Transverse colon (tissue), 4 donors: Measurements from ENCODE around the gene SYAP1. TPM values are rescaled to one million over a fixed set of nuclear protein-coding genes. Genes with fewer than 3 reads are reported as not detected.

ENCODE experiments used
- DNase-seq: peaks from one replicate; pipeline ENCODE4 v3.0.0-alpha.2; 2019
- H3K27ac ChIP-seq, 4 donors: fragments of 200-600 bp; sonication (generic); 2 replicates each; pipeline ENCODE4 v1.5.1; 2016 to 2018; ENCODE audit warnings: inconsistent platforms in 4 of 4
- H3K27me3 ChIP-seq: fragments of 200-600 bp; sonication (generic); 2 replicates; pipeline ENCODE4 v1.5.1; 2017; ENCODE audit warnings: inconsistent platforms
- H3K36me3 ChIP-seq, 4 donors: fragments of 200-600 bp; sonication (generic); 2 replicates each; pipeline ENCODE4 v1.5.1; 2017 to 2019; ENCODE audit warnings: inconsistent platforms in 4 of 4
- H3K4me1 ChIP-seq, 4 donors: fragments of 200-600 bp; sonication (generic); 2 replicates each; pipeline ENCODE4 v1.5.1; 2017 to 2020; ENCODE audit warnings: inconsistent platforms in 4 of 4
- H3K4me3 ChIP-seq, 4 donors: fragments of 200-600 bp; sonication (generic); 1 replicate in 1 of 4; 2 replicates in 3 of 4; pipeline versions ENCODE4 v1.5.1 to v1.6.1; 2017 to 2019; ENCODE audit warnings: inconsistent platforms in 4 of 4
- H3K9me3 ChIP-seq, 2 donors: fragments of 200-600 bp; sonication (generic); 2 replicates each; pipeline ENCODE4 v1.5.1; 2017 to 2019; ENCODE audit warnings: inconsistent platforms in 2 of 2
- EP300 ChIP-seq: sonication (generic); formaldehyde crosslinking; IDR thresholded peaks from one replicate; pipeline ENCODE4 v1.6.1; 2017; ENCODE audit warnings: antibody characterized with exemption, low read depth
- POLR2A ChIP-seq: fragments of 450-650 bp; IDR thresholded peaks from one replicate; pipeline ENCODE4 v1.6.1; 2016; ENCODE audit warnings: antibody characterized with exemption, mild to moderate bottlenecking, moderate library complexity
- POLR2AphosphoS5 ChIP-seq, 3 donors: sonication (generic); formaldehyde crosslinking; IDR thresholded peaks; one replicate each; pipeline ENCODE4 v1.6.1; 2016; ENCODE audit warnings: antibody characterized with exemption in 3 of 3
- WGBS, 2 donors: methylation state at CpG; one replicate each; pipeline ENCODE4 v1.1.5; 2018; ENCODE audit warnings: low coverage in 1 of 2; 5-methylcytosine and 5-hydroxymethylcytosine counted together
- in situ Hi-C, 4 donors: fragments of 200-750 bp; cut with MboI; loops; one replicate each; pipeline versions ENCODE4 v1.15.0 to v1.15.1; 2017; ENCODE audit warnings: low sequenced_read_pairs in 3 of 4, low pct_ligation_motif_present in 1 of 4, low pct_unique_long_range_greater_than_20kb in 1 of 4
- intact Hi-C: fragments of 100-400 bp; cut with DNase I; formaldehyde crosslinking; loops from one replicate; pipeline ENCODE4 v1.15.1; 2023; ENCODE audit warnings: low total_unique reads
- total RNA-seq, 4 donors: library from RNA; depleted of rRNA; stranded (reverse); fragments of >200 nt; gene quantifications; one replicate each; pipeline ENCODE4 v1.1.0, GENCODE V29; 2016
- TF ChIP-seq, protein P1 (sequence below), 5 experiments: fragments of 200-600 bp in 3 of 5; fragments of 450-650 bp in 2 of 5; sonication (generic) in 3 of 5; IDR thresholded peaks; 1 replicate in 2 of 5; 2 replicates in 3 of 5; pipeline ENCODE4 v1.5.1; 2016 to 2017; ENCODE audit warnings: antibody characterized with exemption in 5 of 5, inconsistent platforms in 3 of 5, mild to moderate bottlenecking in 2 of 5, moderate library complexity in 1 of 5

The SYAP1 gene
- total RNA-seq, 4 donors from 2014 or later: 25.3 to 34.1 (median 31.9) TPM

DNA sequence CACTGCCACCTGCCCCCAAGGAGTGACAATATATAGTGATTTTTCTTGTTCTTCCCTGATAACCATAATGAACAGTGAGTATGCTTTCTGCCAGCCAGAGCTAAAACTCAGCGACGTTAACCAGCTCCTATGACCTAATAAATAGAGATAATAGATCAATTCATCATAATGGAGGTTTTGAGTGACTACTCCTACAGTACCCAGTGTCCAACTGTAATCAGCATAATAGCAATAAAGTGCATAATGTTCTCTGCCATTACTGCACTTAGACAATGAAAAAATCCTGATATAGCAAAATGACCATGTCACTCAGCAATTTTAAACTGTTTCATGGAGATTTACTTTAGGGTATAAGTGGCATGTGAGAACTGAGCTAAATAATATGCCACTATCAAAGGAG lies 46.2 kb downstream of the SYAP1 start:
- intact Hi-C loops: no loop called here
- TF ChIP-seq EP300 (no peak), POLR2AphosphoS5 (IDR thresholded peaks at IDR 0.05) (no peak)
- 85% methylated on average over 2 of the region's 2 CpGs; no CpG with 5 or more reads in 1 of the 2 donors for WGBS, 2 donors
- Histone ChIP-seq H3K27ac (no peak overlapping the region), H3K9me3 (no peaks in the 10 kb centered on the region), H3K36me3 (no peaks in the 10 kb centered on the region), H3K4me3 (no peak overlapping the region), H3K27me3 (no peaks in the 10 kb centered on the region), H3K4me1 (no peaks in the 10 kb centered on the region)
- in situ Hi-C loops: no loop called here
- DNase-seq: no peak

DNA sequence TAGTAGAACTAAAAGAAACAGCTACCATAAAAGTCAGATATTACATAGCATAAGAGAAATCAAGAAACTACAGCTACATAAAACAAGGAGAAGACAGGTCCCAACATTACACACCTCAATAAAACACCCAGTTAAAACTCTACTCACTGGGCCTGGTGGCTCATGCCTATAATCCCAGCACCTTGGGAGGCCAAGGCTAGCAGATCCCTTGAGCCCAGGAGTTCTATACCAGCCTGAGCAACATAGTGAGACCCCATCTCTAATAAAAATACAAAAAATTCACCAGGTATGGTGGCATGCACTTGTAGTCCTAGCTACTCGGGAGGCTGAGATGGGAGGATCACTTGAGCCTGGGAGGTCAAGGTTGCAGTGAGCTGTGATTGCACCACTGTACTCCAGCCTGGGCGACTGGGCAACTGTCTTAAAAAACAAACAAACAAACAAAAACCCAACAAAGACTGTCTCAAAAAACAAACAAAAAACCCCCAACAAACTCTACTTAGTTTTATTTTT lies 51.6 kb downstream of the SYAP1 start:
- Histone ChIP-seq H3K4me1 (no peaks in the 10 kb centered on the region), H3K9me3 (no peaks in the 10 kb centered on the region), H3K27ac (no peak overlapping the region), H3K27me3 (no peaks in the 10 kb centered on the region), H3K36me3 (no peaks in the 10 kb centered on the region), H3K4me3 (no peak overlapping the region)
- TF ChIP-seq EP300: no peak
- TF ChIP-seq POLR2A: no peak
- no peak for TF ChIP-seq POLR2AphosphoS5 (IDR thresholded peaks at IDR 0.05)
- TF ChIP-seq, protein P1, sequence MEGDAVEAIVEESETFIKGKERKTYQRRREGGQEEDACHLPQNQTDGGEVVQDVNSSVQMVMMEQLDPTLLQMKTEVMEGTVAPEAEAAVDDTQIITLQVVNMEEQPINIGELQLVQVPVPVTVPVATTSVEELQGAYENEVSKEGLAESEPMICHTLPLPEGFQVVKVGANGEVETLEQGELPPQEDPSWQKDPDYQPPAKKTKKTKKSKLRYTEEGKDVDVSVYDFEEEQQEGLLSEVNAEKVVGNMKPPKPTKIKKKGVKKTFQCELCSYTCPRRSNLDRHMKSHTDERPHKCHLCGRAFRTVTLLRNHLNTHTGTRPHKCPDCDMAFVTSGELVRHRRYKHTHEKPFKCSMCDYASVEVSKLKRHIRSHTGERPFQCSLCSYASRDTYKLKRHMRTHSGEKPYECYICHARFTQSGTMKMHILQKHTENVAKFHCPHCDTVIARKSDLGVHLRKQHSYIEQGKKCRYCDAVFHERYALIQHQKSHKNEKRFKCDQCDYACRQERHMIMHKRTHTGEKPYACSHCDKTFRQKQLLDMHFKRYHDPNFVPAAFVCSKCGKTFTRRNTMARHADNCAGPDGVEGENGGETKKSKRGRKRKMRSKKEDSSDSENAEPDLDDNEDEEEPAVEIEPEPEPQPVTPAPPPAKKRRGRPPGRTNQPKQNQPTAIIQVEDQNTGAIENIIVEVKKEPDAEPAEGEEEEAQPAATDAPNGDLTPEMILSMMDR (IDR thresholded peaks at IDR 0.05): no peak
- no peak for DNase-seq
- WGBS, 2 donors: 48% methylated on average over 2 of the region's 2 CpGs; no CpG with 5 or more reads in 1 of the 2 donors
- intact Hi-C loops: no loop called here
- in situ Hi-C loops: no loop called here

DNA sequence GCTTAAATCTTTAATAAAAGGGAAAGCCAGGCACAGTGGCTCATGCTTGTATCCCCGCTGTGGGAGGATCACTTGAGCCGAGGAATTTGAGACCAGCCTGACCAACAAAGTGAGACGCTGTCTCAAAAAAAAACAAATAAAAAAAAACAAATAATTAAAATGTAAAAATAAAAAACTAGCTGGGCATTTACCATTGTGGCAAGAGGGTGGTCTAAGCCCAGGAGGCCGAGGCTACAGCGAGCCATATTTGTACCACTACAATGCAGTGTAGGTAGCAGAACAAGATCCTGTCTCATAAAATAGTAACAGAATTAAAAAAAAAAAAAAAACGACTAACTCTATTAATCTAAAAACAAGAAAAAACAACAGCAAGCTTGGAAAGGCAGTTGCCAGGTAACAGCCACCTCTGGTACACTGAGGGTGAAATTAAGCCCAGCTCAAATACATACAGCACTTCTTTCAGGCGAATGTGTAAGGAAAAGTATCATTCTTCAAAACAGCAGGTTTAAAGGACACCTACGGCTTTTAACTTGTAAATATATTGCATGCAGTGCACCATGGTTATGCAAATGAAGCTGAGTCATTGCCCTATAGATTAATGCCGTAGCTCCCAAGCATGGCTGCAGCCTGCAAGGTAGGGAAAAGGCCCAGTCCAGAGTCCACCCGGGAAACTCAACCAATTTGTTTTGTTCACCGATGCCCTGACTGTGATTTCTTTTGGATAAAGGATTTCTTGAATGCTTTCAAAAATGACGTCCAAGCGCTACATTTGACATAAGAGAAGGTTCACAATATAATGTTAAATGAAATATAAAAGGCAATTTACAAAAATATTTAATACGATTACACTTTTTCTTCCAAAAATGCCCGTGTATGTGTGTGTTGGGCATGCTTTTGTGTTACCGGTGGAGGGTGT lies 52.3 kb downstream of the SYAP1 start:
- H3K27me3 ChIP-seq: no peaks in the 10 kb centered on the region
- intact Hi-C loops (no loop called here), in situ Hi-C loops (no loop called here)
- 42 to 75% methylated on average over 8 to 16 of the region's 16 CpGs for WGBS, 2 donors
- DNase-seq: peak; percentile 63
- peak overlapping the region in 3 of 4 donors; percentile 33 to 62 (median 49) for H3K27ac ChIP-seq
- no peak overlapping the region for H3K4me3 ChIP-seq
- no peaks in the 10 kb centered on the region for H3K9me3 ChIP-seq
- H3K4me1 ChIP-seq: no peaks in the 10 kb centered on the region
- TF ChIP-seq, protein P1 (IDR thresholded peaks at IDR 0.05): no peak
- TF ChIP-seq EP300 (no peak), POLR2A (peak; percentile 42), POLR2AphosphoS5 (IDR thresholded peaks at IDR 0.05) (peak in 1 of 3 donors; percentile 8)
- no peaks in the 10 kb centered on the region for H3K36me3 ChIP-seq

DNA sequence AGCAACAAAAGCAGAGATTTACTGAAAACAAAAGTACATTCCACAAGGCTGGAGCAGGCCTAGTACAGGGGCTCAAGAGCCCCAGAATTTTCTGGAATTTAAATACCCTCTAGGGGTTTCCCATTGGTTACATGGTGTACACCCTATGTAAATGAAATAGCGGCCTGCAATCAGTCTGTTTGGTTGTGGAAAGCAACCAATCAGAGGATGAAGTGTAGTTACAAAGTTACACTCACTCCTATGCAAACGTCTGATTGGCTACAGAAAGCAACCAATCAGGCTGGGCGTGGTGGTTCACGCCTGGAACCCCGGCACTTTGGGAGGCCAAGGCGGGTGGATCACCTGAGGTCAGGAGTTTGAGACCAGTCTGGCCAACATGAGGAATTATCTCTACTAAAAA lies 53.0 kb downstream of the SYAP1 start:
- in situ Hi-C loops (no loop called here), intact Hi-C loops (no loop called here)
- no peak for DNase-seq
- Histone ChIP-seq H3K4me3 (no peak overlapping the region), H3K27ac (peak overlapping the region in 3 of 4 donors; percentile 33 to 62 (median 49)), H3K36me3 (no peaks in the 10 kb centered on the region), H3K4me1 (no peaks in the 10 kb centered on the region), H3K9me3 (no peaks in the 10 kb centered on the region), H3K27me3 (no peaks in the 10 kb centered on the region)
- TF ChIP-seq POLR2AphosphoS5 (IDR thresholded peaks at IDR 0.05): no peak
- TF ChIP-seq, protein P1 (IDR thresholded peaks at IDR 0.05): no peak
- TF ChIP-seq POLR2A: no peak
- TF ChIP-seq EP300: no peak
- WGBS, 2 donors: 87% methylated on average over 6 of the region's 6 CpGs; no CpG with 5 or more reads in 1 of the 2 donors
